ENCODE data around the gene SLC13A3.

Gene SLC13A3

DNA sequence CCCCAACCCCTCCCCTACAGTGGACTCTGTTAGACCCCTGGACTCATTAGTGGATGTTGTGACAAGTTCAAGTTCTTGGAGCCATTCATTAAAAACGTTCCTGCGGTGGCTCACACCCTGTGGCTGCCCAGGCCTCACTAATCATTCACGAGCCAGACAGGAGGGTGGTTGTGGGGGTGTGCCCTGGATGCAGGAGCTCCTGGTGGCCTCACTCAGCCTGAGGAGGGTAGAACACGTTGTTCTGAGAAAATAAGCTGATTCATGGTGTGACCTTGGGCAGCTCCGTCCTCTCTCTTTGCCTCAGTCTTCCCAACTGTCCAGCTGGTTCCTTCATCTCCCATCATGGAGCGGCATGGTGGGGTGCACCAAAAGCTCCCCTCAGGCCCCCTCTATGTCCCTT lies 16.7 kb downstream of the SLC13A3 start:
- DNase-seq (ENCODE audit: low read depth in 1 of 2, low spot score in 1 of 2): no peak
- no peak for TF ChIP-seq JUND (IDR thresholded peaks at IDR 0.05; ENCODE audit: low read depth)
- in situ Hi-C loops (cut with HindIII; ENCODE audit: low pct_unique_long_range_greater_than_20kb, low sequenced_read_pairs): no loop called here

DNA sequence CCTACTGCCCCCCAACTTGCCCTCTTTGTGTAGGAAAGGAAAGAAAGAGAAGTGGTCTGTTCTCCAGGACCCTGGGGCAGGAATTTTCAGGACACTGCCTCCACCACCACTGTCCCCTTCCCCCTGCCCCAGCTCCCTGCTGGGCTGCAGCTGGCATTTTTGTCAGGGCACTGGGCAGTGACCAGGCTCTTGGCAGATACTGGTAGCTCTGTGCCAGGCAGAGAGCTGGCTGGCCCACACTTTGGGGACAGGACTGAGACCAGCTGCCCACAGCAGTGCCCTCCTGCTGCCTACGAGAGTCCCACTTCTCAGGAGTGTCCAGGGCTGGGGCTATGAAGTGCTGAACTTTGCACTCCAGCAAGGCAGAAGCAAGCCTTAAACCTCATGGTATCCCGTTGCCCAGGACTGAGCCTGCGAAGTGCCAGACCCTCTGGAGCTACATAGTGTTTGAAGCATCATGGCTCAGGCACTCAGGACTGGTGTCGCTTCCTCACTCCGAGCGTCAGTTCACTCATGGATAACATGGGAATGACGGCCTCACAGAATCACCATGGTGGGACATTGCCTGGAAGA lies 19.3 kb downstream of the SLC13A3 start:
- in situ Hi-C loops (cut with HindIII; ENCODE audit: low pct_unique_long_range_greater_than_20kb, low sequenced_read_pairs): no loop called here

DNA sequence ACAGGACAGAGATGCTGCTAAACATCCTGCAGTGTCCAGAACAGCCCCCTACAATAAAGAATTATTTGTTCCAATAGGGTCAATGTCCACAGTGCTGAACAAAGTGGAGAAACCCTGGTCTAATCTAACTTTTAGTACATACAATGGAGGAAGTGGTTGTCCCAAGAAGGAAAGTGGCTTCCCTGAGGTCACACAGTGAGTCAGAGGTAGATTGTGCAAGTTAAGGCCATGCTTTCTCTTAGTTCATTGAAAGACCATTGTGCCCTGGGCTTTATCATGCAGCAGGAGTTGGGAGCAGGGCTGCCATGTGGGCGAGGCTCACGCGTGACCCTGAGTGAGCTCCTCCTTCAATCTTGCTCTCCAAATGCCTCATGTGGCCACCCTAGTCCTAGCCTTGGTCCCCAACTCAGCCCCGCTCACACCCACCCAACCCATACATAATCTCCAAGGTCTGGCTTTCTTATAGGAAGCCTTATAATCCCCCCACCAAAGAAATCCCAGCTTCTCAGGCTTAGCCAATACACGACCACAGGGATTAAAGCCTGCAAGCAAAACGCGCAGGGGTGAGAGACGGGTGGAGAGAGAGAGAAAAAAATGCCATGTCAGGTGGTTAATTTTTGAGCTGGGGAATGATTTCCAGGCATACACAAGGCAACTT lies 19.9 kb downstream of the SLC13A3 start:
- in situ Hi-C loops (cut with HindIII; ENCODE audit: low pct_unique_long_range_greater_than_20kb, low sequenced_read_pairs): no loop called here
- TF ChIP-seq JUND (IDR thresholded peaks at IDR 0.05; ENCODE audit: low read depth): no peak
- DNase-seq (ENCODE audit: low read depth in 1 of 2, low spot score in 1 of 2): no peak

More for the DNA sequence above, 19.3 kb downstream of the SLC13A3 start:
- no peak for TF ChIP-seq JUND (IDR thresholded peaks at IDR 0.05; ENCODE audit: low read depth)
- no peak for DNase-seq (ENCODE audit: low read depth in 1 of 2, low spot score in 1 of 2)

DNA sequence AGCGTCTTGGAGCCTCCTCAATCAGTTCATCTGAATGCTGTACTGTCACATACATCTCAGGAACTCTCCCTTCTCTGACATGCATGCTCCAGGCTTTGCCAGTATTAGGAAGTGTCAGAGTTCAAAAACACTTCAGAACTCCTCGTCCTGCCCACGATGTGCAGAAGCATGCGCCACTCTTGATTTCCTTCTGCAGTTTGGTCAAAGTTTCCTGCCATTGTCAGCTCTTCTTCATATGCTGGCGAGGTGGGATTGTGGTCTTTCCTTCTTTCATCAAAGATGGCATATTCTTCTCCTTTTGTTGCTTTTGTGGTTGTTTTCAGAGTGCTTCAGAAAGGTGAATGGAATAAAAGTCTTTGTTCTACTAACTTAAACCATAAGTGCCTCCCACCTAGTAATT lies 21.0 kb downstream of the SLC13A3 start:
- in situ Hi-C loops (cut with HindIII; ENCODE audit: low pct_unique_long_range_greater_than_20kb, low sequenced_read_pairs): no loop called here
- DNase-seq (ENCODE audit: low read depth in 1 of 2, low spot score in 1 of 2): no peak
- TF ChIP-seq JUND (IDR thresholded peaks at IDR 0.05; ENCODE audit: low read depth): no peak

DNA sequence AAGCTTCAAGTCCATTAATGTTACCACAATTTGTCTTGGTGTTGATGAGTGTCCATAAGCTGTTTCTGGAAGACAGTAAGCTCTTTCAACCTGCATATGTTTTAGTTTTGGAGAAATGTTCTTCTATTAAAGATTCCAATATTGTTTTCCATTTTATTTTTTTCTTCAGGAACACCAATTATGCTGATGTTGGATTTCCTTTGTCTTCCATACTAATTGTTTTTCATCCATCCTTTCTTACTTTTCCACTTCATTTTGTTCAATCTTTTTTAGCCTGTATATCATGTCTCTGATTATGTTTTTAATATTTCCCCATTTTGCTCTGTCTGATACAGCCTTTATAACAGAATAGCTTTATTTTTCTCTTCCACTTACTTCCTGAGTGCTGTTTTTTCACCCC lies 21.9 kb downstream of the SLC13A3 start:
- DNase-seq (ENCODE audit: low read depth in 1 of 2, low spot score in 1 of 2): no peak
- in situ Hi-C loops (cut with HindIII; ENCODE audit: low pct_unique_long_range_greater_than_20kb, low sequenced_read_pairs): no loop called here
- no peak for TF ChIP-seq JUND (IDR thresholded peaks at IDR 0.05; ENCODE audit: low read depth)

DNA sequence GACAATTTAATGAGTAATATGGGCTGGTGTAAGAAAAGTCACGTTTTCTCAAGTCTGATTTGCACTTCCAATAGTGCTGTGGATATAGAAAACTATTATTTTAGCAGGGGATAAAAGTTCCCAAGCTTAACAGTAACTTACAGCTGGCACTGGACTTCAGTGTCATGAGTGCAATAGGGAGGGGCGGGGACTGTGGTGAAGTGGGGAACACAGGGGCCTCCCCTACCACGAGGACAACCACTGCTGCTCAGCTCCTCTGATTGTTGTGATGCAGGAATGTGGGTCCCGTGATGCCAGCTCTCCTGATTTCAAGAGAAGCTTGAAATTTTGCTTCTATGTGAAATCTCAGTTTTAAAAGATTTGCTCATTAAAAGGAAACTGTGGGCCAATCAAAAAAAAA lies 24.0 kb downstream of the SLC13A3 start:
- no peak for TF ChIP-seq JUND (IDR thresholded peaks at IDR 0.05; ENCODE audit: low read depth)
- in situ Hi-C loops (cut with HindIII; ENCODE audit: low pct_unique_long_range_greater_than_20kb, low sequenced_read_pairs): no loop called here
- no peak for DNase-seq (ENCODE audit: low read depth in 1 of 2, low spot score in 1 of 2)

DNA sequence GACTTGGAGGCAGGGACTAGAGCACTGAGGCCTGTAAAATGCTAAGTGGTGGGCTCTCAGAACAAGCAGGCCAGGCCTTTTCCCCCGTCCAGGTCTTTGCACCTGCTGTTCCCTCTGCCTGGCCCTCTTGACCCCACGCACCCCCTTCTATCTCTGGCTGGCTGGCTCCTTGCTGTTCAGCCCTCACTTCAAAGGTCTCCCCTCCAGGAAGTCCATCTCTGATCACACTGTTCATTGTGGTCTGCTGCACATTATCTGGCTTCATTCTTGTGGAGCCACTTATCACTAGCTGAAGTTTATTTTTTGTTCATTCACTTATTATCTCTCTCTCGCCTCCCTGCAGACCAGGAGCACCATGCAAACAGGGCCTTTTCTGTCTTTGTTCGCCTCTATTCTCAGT lies 24.5 kb downstream of the SLC13A3 start:
- in situ Hi-C loops (cut with HindIII; ENCODE audit: low pct_unique_long_range_greater_than_20kb, low sequenced_read_pairs): no loop called here
- no peak for TF ChIP-seq JUND (IDR thresholded peaks at IDR 0.05; ENCODE audit: low read depth)
- no peak for DNase-seq (ENCODE audit: low read depth in 1 of 2, low spot score in 1 of 2)

DNA sequence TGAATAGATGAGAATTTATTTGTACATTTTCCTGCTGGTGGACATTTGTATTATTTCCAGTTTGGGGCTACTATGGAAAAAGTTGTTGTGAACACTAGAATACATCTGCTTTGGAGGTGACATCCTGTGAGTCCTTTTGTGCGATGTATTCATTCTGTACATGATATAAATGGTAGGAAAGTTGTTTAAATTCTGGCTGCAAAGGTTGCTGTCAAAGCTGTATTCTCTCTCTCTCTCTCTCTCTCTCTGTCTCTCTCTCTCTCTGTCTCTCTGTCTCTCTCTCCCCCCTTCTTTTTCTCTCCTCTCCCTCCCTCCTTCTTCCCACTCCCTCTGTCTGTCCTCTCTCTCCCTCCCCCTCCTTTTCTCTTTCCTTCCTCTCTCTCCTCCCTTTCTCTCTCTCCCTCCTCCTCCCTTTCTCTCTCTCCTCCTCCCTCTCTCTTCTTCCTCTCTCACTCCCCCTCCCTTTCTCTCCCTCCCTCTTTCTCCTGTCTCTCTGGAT lies 25.3 kb downstream of the SLC13A3 start:
- no peak for TF ChIP-seq JUND (IDR thresholded peaks at IDR 0.05; ENCODE audit: low read depth)
- no peak for DNase-seq (ENCODE audit: low read depth in 1 of 2, low spot score in 1 of 2)
- in situ Hi-C loops (cut with HindIII; ENCODE audit: low pct_unique_long_range_greater_than_20kb, low sequenced_read_pairs): no loop called here

DNA sequence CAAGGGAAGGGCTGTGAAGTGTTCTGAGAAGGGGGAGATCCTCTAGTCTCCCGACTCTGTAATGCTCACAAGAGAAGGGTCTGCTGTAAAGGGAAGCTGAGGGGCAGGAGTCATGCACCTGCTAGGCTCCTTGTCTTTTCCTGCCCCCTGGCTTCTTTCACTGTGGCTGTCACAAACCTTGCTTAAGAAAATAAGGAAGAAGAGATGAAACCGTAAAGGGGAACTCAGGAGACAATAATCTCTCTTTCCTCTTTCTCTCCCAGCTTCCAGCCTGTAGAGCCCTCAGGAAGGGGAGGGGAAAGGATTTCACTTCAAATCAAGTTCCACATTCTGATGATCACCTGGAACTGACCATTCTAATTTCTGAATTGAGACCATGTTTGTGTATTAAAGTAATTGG lies 26.3 kb downstream of the SLC13A3 start:
- in situ Hi-C loops (cut with HindIII; ENCODE audit: low pct_unique_long_range_greater_than_20kb, low sequenced_read_pairs): no loop called here
- TF ChIP-seq JUND (IDR thresholded peaks at IDR 0.05; ENCODE audit: low read depth): no peak
- DNase-seq (ENCODE audit: low read depth in 1 of 2, low spot score in 1 of 2): no peak

DNA sequence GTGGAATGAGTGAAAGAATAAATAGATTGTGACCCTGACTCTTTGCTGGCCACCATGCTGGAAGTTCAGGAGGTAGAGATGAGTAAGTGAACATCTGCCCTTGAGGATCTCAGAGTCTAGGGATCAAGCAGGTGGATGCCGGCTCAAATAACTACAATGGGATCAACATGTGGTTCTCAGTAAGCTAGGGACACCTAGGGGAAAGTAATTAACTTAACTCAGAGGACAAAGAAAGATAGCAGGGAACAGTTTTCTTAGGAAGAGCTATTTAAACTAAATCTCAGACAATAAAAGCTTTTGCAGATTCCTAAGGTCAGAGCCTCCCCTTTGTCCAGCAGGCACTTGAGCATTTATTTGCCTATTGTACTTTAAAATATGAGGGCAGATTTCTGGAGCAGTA lies 29.1 kb downstream of the SLC13A3 start:
- DNase-seq (ENCODE audit: low read depth in 1 of 2, low spot score in 1 of 2): no peak
- no peak for TF ChIP-seq JUND (IDR thresholded peaks at IDR 0.05; ENCODE audit: low read depth)
- in situ Hi-C loops (cut with HindIII; ENCODE audit: low pct_unique_long_range_greater_than_20kb, low sequenced_read_pairs): no loop called here

DNA sequence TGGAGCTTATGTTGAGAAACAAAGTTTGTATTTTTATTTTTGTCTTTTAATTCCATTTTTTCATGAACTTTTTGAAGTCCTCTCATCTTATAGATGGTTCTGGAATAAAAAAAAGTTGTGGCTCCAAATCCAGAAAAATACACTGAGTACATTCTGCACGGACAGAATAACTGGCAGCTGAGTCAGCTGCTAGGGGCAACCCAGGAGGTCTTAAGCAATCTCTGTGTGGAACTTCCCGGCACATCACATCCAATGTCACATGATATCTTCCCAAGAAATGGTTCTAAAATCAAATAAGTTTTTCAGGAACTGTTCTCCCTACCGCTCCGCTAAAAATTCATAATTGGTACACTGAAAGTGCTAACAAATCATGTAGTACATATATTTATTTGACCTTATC lies 29.8 kb downstream of the SLC13A3 start:
- in situ Hi-C loops (cut with HindIII; ENCODE audit: low pct_unique_long_range_greater_than_20kb, low sequenced_read_pairs): no loop called here
- no peak for TF ChIP-seq JUND (IDR thresholded peaks at IDR 0.05; ENCODE audit: low read depth)
- DNase-seq (ENCODE audit: low read depth in 1 of 2, low spot score in 1 of 2): no peak

DNA sequence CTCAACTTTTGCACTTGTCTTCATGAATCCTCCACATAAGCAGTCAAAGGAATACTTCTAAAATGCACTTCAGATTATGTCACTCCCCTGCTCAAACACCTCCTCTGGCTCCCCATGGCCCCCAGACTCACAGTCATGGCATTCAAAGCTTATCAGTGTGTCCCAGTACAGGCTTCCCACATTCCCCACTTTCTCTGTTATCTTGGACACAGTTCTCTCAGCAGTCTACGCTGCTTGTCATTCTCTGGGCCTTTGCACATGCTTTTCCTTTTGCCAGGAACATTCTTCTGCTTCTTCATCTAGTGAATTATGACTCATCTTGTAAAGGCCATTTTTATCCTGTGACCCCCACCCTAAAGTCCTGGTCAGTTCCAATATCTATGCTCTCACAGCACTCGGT lies 31.8 kb downstream of the SLC13A3 start:
- TF ChIP-seq JUND (IDR thresholded peaks at IDR 0.05; ENCODE audit: low read depth): no peak
- DNase-seq (ENCODE audit: low read depth in 1 of 2, low spot score in 1 of 2): no peak
- in situ Hi-C loops (cut with HindIII; ENCODE audit: low pct_unique_long_range_greater_than_20kb, low sequenced_read_pairs): no loop called here

DNA sequence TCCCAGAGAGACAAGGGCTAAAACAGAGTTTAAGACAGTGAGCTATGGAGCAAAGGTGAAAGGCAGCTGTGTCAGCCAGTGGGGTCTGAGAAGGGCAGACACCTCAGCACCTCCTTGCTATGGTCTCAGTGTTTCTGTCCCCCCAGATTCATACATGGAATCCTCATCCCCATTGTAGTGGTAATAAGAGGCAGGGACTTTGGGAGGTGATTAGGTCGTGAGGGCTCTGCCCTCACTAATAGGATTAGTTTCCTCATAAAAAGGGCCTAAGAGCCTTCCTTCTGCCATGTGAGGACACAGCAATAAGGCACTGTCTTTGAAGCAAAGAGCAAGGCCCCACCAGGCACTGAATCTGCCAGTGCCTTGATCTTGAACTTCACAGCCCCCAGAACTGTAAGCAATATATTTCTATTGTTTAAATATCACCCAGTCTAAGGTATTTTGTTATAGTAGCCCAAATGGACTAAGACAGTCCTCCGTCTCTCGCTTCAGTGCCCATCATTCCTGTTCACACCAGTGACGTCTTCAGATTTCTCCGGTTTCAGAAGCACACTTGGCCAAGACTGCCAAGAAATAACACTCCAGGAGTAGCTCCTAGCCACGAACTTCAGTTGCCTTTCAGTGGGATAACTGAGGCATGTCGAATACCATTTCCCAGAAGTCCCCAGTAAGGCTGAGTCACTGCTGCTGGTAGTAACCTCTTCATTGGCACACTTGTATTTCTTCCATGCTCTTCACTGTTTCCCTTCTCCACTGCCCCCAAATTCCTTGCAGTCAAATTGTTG lies 32.8 kb downstream of the SLC13A3 start:
- no peak for TF ChIP-seq JUND (IDR thresholded peaks at IDR 0.05; ENCODE audit: low read depth)
- no peak for DNase-seq (ENCODE audit: low read depth in 1 of 2, low spot score in 1 of 2)
- in situ Hi-C loops (cut with HindIII; ENCODE audit: low pct_unique_long_range_greater_than_20kb, low sequenced_read_pairs): no loop called here
